Frontal cortex (tissue), 4 donors: ENCODE data around the gene TRIM13. TPM values are rescaled to one million over a fixed set of nuclear protein-coding genes. Genes with fewer than 3 reads are reported as not detected.
"Not testable (repeated sequence)": the region's sequence is repeated elsewhere in the genome, so short reads cannot be mapped to it uniquely, and the experiment has no call there.

ENCODE experiments used
- DNase-seq, 2 donors: peaks; one replicate each; pipeline ENCODE4 v3.0.0; 2012; ENCODE audit warnings: low spot score in 2 of 2
- FAIRE-seq: peaks from 2 replicates; lab custom pipeline; 2012; peaks lifted over from hg19 to GRCh38; lab: Jason Lieb, UNC
- small RNA-seq: library from RNA; depleted of rRNA; stranded (forward); fragments of <200 nt; gene quantifications from one replicate; pipeline ENCODE3, GENCODE V24; 2014
- total RNA-seq: library from RNA; depleted of rRNA; stranded (reverse); fragments of >200 nt; gene quantifications from one replicate; pipeline ENCODE4 v1.2.3, GENCODE V29; 2014
- donor health status: control.
- donor health status: control.
- donor health status: control.

The TRIM13 gene
- total RNA-seq, 1 donor from 2014 or later, result 157 TPM

DNA sequence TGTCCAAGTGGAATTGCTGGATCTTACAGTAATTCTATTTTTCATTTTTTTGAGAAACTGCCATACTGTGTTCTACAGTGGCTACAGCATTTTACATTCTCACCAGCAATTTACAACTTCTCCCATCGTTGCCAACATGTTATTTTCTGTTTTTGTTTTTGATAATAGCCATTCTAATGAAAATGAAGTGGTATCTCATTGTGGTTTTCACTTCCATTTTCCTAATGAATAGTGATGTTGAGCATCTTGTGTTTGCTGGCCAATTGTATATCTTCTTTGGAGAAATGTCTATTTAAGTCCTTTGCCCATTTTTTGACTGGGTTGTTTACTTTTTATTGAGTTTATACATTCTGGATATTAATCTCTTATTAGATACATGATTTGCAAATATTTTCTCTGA lies 57.0 kb downstream of the TRIM13 start:
- DNase-seq (no peak), FAIRE-seq (no peak)

DNA sequence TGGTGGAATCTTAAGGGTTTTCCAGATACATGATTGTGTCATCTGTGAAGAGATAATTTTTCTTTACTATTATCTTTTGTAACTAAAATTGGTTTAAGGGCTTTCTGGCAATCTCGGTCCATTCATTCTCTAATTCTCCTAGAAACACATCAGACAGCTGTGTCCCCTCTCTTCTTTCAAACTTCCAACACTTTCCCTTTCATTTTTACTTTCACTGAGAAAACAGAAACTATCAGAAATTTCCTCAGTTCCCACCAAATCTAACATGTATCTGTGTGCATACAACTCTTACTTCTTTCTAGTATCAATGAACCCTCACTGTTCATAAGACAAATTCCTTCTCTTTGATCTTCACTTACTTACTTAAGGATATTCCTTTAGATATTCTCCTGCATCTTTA lies 58.6 kb downstream of the TRIM13 start:
- FAIRE-seq (no peak), DNase-seq (no peak)

DNA sequence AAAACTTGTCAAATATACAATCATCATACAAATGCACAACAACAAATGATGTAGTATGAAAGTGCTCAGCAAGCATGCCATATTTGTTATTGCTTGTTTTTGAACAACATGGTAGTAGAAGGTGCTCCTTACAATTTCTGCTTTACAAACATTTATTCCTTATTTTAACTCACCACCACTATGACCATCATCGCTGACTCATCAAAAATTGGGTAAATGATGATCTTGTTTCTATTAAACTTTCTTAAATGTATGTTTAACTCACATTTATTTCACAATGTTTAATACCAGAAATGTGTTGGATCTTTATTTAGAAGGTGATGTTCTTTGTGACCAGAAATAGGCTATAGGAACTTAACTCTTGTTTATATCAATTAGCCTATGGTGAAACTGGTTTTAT lies 63.9 kb downstream of the TRIM13 start:
- DNase-seq (no peak), FAIRE-seq (no peak)

DNA sequence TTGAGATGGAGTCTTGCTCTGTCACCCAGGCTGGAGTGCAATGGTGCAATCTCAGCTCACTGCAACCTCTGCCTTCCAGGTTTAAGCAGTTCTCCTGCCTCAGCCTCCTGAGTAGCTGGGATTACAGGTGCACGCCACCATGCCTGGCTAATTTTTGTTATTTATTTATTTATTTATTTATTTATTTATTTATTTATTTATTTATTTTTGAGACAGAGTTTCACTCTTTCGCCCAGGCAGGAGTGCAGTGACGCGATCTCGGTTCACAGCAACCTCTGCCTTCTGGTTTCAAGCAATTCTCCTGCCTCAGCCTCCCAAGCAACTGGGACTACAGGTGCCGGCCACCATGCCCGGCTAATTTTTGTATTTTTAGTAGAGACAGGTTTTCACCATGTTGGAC lies 65.5 kb downstream of the TRIM13 start:
- not testable (repeated sequence) for DNase-seq, FAIRE-seq

DNA sequence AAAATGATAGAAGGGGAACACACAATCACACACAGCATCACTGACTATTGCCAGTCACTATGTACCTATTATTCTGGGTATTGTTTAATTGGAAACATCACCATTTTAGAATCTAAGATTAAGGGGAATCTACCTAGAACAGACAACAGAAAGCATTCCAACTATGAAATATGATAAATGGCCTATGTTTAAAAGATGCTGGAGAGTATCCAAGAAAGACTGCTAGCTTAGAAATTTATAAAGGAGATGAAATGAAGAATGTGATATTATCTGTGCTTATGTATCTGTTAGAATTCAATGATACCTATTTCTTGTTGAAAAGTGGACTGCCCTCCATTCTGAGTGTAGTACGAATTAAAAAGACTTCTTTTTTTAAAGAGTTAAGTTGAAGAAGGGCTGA lies 68.9 kb downstream of the TRIM13 start:
- DNase-seq (no peak), FAIRE-seq (no peak)

Small RNA genes within 50 kb of the gene (small RNA-seq; reads per million reads assigned to genes)
- gene MIR16-1, result 4.4 reads per million, percentile 91 among the genes with 10 or more reads in this experiment
- gene MIR3613, result 0.76 reads per million, percentile 56 among the genes with 10 or more reads in this experiment
- not detected for gene RF02105
- gene RF02106, result not detected
- gene RF02107, result not detected
- not detected for gene RF02108

Other genes with a start within 250 kb of the TRIM13 start
- 66.9 TPM for gene KPNA3, start 204.4 kb upstream of the TRIM13 start, total RNA-seq
- 12.6 TPM for gene SPRYD7, start 60.7 kb upstream of the TRIM13 start, total RNA-seq
- gene KCNRG, start 18.4 kb downstream of the TRIM13 start, total RNA-seq, result 31.8 TPM